Measurements from ENCODE around the gene COL24A1. TPM values are rescaled to one million over a fixed set of nuclear protein-coding genes. Genes with fewer than 3 reads are reported as not detected.
A peak's percentile ranks its signal among the peaks of the same experiment; 100 is the strongest.

The COL24A1 gene
- total and polyA plus RNA-seq, 12 donors: 0.04 to 2.3 (median 0.54) TPM

- H3K9me3 ChIP-seq: no peaks in the 10 kb centered on the region
- 93 to 99% methylated on average over 2 of the region's 2 CpGs for WGBS, 2 donors
- H3K27ac ChIP-seq: no peak overlapping the region
- no peaks in the 10 kb centered on the region for H3K36me3 ChIP-seq
- intact Hi-C loops (cut with DNase I): loop anchor here in 4 of 10 donors (5.0 to 10.0 kb wide), 4 partner anchors 65 to 585 kb away; no protein-coding TSS in a partner anchor
- no peaks in the 10 kb centered on the region for H3K4me1 ChIP-seq
- no peak for ATAC-seq
- TF ChIP-seq CTCF (IDR thresholded peaks at IDR 0.05): no peak
- no peaks in the 10 kb centered on the region for H3K27me3 ChIP-seq
- no peak overlapping the region for H3K4me3 ChIP-seq
- DNase-seq: no peak
Measured at GRCh38 chr1:85889870-85890269, 266.7 kb downstream of the COL24A1 start.

- Histone ChIP-seq H3K36me3 (no peaks in the 10 kb centered on the region), H3K9me3 (no peaks in the 10 kb centered on the region), H3K27me3 (no peaks in the 10 kb centered on the region), H3K4me3 (no peak overlapping the region), H3K27ac (no peak overlapping the region), H3K4me1 (no peaks in the 10 kb centered on the region)
- WGBS, 2 donors: 69 to 71% methylated on average over 3 of the region's 3 CpGs
- intact Hi-C loops (cut with DNase I): loop anchor here in 2 of 10 donors (5.0 to 10.0 kb wide), 2 partner anchors 582 to 584 kb away; no protein-coding TSS in a partner anchor
- ATAC-seq (no peak), DNase-seq (no peak)
- no peak for TF ChIP-seq CTCF (IDR thresholded peaks at IDR 0.05)
Measured at GRCh38 chr1:85888921-85889320, 267.7 kb downstream of the COL24A1 start.

- H3K4me1 ChIP-seq: no peaks in the 10 kb centered on the region
- H3K27ac ChIP-seq: no peak overlapping the region
- TF ChIP-seq CTCF (IDR thresholded peaks at IDR 0.05): peak in 6 of 9 donors; percentile 26 to 43 (median 30)
- no peaks in the 10 kb centered on the region for H3K9me3 ChIP-seq
- WGBS, 2 donors: 30 to 48% methylated on average over 1 of the region's 1 CpG
- no peaks in the 10 kb centered on the region for H3K36me3 ChIP-seq
- no peak for DNase-seq
- intact Hi-C loops (cut with DNase I): loop anchor here in 2 of 10 donors (5.0 to 10.0 kb wide), 2 partner anchors 577 to 580 kb away; no protein-coding TSS in a partner anchor
- H3K27me3 ChIP-seq: no peaks in the 10 kb centered on the region
- ATAC-seq: no peak
- H3K4me3 ChIP-seq: no peak overlapping the region
Measured at GRCh38 chr1:85884372-85885035, 272.1 kb downstream of the COL24A1 start.

- Histone ChIP-seq H3K4me3 (no peak overlapping the region), H3K4me1 (no peaks in the 10 kb centered on the region), H3K27ac (no peak overlapping the region), H3K36me3 (no peaks in the 10 kb centered on the region), H3K9me3 (peaks cover 0 to 6% (median 0%) of the 10 kb centered on the region in 11 donors), H3K27me3 (no peaks in the 10 kb centered on the region)
- no peak for TF ChIP-seq CTCF (IDR thresholded peaks at IDR 0.05)
- intact Hi-C loops (cut with DNase I): no loop called here
- ATAC-seq: no peak
- DNase-seq: no peak
Measured at GRCh38 chr1:85867189-85867588, 289.4 kb downstream of the COL24A1 start.

Measured in heart right ventricle (tissue), 16 donors.